Activated CD4-positive, alpha-beta T cell treated with anti-CD3 and anti-CD28 coated beads, Interleukin-2, amount 50 U/mL, for 24 hours (primary cell): ENCODE data around the gene CACNA1D.

Experiments
- DNase-seq, 2 donors: peaks; one replicate each; pipeline ENCODE4 v3.0.0-alpha.2; 2020; ENCODE audit warnings: low read depth in 1 of 2, low spot score in 1 of 2

CACNA1D gene

DNA sequence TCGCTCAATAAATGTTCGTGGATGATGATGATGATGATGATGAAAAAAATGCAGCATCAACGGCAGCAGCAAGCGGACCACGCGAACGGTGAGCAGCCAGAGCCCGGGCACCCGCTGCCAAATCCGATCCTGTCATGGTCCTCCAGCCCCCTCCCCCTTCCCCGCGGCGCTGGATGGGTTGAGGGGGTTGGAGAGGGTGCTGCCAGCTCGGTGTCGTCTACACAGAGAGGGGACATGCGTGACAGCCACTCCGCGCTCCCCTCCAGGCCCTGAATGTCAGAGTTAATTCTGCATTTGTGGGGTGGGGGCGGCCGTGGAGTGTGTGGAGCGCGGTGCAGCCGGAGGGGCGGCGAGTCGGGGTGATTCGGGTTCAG lies 722 bp downstream of the CACNA1D start:
- no peak for DNase-seq

DNA sequence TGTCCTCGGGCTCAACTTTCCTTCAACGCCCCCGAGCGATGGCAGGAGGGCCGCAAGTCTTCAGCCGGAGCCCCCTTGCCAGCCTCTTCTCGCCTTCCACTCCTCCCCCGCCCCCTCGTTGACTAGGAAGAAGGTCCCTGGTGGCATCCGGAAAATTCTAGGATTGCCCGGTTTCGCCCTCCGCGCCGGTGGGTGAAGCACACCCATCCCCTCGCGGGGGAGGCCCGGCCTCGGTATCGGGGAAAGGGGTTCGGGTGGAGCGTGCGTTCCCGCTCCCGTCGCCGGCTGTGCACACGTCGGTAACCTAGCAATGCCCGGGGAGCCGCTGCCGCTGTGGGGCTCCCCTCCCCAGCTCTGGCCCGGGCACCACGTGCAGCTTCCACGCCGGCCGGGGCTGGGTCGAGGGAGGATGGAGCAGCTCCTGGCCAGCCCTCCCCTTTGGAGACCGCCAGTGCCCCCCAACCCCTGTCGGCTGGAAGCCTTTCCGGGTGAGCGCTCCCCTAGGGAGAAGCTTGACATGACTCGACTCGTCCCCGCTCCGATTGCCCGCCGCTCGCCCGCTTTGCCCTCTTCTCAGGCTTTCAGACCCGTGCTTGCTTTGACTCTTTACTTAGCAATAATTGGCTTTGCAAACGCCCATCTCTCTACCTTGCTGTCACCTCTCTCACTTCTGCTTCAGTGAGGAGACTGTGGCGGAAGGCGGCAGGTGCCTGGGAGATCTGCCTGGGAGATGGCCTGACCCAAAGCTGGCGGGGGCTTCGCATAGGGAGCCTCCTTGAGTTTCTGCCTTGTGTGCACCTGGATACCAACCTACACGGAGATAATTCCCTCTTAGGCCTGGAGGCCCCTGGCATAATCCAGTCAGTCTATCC lies 1.3 kb downstream of the CACNA1D start:
- no peak for DNase-seq

GRCh38 chr3:53496392-53496670 lies 1.9 kb downstream of the CACNA1D start:
- no peak for DNase-seq

DNA sequence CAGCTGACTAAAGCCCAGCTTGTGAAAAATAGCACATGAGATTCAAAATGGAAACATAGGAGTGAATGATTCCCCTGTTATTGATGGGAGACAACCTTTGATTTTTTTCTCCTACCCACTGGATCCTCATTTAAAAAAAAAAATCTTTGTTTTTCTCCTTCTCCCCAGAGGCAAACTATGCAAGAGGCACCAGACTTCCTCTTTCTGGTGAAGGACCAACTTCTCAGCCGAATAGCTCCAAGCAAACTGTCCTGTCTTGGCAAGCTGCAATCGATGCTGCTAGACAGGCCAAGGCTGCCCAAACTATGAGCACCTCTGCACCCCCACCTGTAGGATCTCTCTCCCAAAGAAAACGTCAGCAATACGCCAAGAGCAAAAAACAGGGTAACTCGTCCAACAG lies 2.6 kb downstream of the CACNA1D start:
- DNase-seq = no peak

DNA sequence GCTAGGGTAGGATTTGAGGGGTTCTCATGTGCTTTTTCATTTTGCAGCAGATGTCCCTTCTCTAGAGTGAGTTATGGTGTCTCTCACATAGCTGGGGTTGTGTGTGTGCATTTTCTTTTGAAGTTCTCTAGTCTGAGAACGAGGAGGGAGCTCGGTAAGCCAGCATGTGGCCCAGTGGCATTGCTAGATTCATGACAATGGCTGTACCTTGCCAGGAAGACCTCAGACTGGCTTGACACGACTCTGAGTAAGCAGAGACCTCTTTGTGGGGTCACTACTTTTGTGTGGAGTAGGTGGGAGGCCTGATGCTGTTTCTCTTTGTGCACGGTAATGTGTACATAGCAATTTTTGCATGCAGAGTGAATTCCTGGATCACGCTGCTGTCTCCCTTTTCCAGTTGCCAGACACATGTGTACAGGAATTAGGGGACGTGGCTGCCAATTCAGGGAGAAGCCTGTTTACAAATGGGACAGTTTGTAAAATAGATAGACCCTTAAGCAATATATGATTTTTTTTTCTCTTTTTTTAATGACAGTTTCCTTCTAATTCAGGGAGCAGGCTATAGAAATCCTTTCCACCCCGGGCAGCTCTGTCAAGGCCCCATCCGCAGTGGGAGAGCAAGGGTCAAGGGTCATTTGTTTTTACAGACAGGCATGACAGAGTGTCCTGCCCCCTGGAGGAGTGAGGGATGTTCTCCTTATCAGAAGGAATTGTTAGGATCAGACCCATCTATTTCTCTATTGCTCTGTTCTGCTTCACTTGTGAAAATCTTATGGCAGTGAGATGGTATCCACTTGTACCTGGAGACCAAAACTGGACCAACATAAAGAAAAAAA lies 4.6 kb downstream of the CACNA1D start:
- no peak for DNase-seq

DNA sequence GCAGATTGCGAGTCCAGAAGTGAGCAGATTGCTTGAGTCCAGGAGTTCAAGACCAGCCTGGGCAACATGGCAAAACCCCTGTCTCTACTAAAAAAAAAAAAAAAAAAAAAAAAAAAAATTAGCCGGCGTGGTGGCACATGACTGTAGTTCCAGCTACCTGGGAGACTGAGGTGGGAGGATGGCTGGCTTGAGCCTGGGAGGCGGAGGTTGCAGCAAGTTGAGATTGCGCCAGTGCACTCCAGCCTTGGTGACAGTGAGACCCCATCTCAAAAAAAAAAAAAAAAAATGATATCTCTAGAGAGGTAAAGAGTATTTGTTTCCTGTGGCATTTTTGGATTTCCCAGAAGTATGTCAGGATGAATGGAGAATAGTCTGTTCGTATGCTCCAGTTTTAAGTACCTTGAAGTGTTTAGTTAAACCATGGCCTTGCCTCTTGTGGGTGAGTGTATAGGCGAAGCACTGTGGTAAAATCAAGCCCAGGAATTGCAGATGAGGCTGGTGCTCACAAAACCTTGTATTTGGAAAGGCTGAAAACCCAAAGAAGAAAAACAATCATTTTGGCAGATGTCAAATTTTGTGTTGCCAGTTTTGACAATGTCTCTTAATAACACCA lies 5.9 kb downstream of the CACNA1D start:
- DNase-seq = no peak

DNA sequence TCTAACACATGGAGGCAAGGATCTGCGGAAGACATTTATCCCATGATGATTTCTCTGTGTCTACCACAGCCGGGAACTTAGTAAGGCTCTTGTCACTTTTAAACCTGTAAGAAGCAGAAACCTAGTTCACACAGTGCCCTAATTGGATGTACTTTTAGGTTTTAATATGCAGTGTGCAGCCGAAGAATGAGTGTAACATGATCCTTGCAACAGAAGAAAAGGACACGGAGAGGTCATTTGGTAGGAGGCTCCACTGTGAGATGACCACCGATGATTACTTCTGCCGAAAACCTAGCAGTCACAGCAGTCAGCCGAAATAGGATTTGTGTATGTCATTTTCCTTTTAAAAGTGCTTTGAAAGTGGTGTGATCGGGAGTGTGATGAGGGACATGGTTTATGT lies 6.8 kb downstream of the CACNA1D start:
- DNase-seq = no peak

- no peak for DNase-seq
These were observed 8.3 kb downstream of the CACNA1D start for GRCh38 chr3:53502737-53503136.

GRCh38 chr3:53503195-53503594 lies 8.8 kb downstream of the CACNA1D start:
- no peak for DNase-seq

- DNase-seq = no peak
These were observed 11.8 kb downstream of the CACNA1D start for GRCh38 chr3:53506110-53506762.

- DNase-seq = no peak
These were observed 12.3 kb downstream of the CACNA1D start for GRCh38 chr3:53506763-53507145.

DNA sequence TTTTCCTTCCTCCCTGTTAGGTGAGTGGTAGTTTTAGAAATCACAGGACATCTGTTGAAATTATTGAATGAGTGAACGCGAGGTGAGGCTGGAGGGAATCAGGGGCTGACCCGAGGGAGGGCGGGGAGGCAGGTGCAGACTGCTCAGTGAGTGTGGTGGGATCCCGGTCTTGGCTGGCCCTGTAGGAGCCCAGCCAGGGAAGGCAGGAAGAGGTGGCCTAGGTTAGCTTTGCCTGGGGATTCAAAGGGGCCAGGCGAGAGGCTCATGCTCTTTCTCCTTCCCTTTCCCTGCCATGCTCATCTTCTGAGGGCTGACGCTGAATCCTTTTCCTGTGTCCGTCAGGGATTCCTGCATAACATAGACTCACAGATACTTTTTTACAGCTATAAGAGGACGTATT lies 15.1 kb downstream of the CACNA1D start:
- DNase-seq = no peak

GRCh38 chr3:53510508-53510907 lies 16.1 kb downstream of the CACNA1D start:
- no peak for DNase-seq

GRCh38 chr3:53511246-53511645 lies 16.8 kb downstream of the CACNA1D start:
- DNase-seq = no peak

GRCh38 chr3:53513556-53514190 lies 19.3 kb downstream of the CACNA1D start:
- no peak for DNase-seq

DNA sequence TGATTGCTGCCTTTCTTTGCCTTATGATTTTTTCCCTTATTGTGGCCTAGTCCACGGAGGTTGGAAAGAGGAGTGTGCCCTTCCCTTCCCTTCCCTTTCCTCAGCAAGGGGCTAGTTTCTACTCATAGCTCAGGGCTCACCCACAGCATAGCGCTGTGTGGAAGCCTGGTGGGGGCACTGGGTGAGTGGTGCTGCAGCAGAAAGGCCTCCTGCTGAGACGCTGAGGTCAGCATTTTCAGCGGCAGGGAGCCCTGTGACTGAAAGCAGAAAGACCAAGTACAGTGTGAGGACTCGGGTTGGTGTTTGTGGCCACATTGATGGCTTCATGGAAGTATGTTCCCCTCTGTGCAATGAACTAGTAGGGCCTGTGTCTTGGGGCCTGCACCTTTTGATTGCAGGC lies 21.9 kb downstream of the CACNA1D start:
- DNase-seq = no peak

DNA sequence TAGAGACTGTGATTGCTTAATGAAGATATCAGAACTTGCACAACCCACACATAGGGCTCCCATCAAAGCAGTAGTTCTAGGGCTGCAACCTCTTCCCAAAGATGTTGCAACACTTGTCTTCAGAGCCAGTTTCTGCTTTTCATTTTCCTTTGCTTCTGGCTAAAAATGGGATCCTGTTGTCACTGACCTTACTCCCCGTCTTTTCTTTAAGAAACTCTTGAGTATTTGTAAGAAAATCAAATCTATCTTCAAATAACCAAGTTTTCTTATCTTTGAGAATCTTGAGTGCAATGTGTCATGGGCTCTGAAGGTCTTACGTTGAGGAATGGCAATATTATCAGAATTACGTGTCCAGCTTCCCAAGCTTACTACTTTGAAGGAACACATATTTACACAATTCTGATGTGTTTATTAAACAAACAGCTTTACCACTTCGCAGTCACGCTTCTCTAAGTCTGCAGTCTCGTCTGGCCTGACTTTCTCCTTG lies 24.1 kb downstream of the CACNA1D start:
- DNase-seq = no peak

- no peak for DNase-seq
These were observed 24.8 kb downstream of the CACNA1D start for GRCh38 chr3:53519065-53519709.

GRCh38 chr3:53523346-53523745 lies 28.9 kb downstream of the CACNA1D start:
- no peak for DNase-seq

DNA sequence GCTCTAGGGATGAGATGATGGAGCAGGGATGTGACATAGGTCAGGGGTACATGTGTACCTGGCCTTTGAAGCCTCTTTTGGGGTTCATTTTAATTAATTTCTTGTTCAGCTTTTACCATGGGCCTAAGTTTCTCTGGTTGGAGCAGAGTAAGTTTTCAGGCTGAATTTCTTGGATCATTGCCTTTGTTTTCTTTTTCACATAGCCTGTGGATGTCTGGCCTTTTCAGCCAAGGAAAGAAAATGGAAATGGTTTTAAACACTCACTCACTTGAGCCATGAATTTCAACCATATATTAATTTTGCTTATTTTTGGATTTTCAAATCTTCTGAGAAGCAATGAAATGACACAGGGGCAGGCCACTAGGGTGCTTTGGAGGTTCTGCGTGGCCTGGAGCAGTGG lies 30.2 kb downstream of the CACNA1D start:
- no peak for DNase-seq
